ENCODE results near the gene ANKRD6.

The ANKRD6 gene

DNA sequence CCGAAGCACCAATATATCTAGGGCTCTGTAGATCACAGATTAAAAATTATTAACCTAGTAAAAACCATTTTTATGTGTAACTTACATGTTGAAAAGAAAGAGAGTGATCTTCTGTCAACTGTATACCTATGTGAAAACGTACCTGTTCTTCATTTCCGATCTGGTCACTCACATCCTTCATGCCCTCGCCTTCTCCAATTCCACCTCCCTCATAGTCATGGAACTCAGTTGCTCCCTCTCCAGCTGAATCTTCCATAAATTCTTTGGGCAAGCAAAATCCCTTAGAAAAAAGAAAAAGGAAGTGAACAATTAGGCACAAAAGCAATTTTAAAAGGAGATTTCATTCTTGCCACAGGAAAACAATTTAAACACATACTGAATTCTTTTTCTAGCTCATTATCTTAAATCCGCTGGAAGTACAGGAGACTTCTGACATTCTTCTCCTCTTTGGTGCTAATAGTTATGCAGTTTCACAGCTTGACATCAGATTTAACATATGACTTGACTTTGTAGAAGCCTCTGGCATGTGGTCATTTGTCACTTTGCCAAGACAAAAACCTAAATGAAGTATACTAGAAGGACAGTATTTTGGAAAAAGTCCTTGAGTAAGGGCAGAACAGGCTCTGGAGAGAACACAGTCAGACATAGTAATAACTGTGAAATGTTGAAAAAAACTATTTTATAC lies 235.1 kb downstream of the ANKRD6 start:
- no peak for DNase-seq

DNA sequence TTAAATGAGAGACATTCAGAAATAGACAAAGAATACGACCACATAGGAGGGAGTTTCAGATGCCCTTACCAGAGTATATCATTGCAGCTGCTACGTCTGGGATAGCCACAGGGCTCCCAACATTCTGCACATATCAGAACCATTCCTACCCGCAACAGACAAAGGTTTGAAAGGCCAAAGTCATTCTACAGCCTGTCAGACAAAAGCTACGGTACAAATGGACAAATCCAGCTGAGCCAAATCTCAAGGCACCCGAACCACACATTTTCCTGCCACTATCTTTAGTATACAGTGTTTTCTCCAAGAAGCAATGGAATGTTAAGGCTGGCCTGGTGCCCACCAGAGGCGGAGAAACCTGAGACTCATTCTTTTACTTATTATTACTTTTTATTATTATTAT lies 236.1 kb downstream of the ANKRD6 start:
- DNase-seq, result no peak

DNA sequence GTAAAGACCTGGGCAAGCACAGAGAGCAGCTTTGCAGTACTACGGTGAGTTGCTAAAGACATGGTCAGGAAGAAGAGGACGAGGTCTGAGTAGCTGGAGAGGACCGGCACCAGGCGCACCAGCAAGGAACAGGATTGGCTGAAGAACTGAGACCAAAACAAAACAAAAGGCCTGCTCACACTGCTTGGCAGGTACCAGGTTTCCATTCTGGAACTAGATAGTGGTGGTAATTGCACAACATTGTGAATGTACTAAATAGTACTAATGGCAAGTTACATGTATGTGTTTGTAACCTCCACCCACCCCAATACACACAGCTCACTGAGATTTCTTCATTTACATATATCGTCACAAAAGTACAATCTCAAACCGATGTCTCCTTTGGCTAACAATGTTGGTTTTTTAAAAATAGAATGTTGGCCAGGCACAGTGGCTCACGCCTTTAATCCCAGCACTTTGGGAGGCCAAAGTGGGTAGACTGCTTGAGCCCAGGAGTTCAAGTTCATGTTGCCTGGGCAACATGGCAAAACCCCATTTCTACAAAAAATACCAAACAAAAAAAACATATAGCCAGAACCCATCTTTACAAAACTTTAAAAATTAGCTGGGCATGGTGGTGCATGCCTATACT lies 238.1 kb downstream of the ANKRD6 start:
- DNase-seq, result no peak

DNA sequence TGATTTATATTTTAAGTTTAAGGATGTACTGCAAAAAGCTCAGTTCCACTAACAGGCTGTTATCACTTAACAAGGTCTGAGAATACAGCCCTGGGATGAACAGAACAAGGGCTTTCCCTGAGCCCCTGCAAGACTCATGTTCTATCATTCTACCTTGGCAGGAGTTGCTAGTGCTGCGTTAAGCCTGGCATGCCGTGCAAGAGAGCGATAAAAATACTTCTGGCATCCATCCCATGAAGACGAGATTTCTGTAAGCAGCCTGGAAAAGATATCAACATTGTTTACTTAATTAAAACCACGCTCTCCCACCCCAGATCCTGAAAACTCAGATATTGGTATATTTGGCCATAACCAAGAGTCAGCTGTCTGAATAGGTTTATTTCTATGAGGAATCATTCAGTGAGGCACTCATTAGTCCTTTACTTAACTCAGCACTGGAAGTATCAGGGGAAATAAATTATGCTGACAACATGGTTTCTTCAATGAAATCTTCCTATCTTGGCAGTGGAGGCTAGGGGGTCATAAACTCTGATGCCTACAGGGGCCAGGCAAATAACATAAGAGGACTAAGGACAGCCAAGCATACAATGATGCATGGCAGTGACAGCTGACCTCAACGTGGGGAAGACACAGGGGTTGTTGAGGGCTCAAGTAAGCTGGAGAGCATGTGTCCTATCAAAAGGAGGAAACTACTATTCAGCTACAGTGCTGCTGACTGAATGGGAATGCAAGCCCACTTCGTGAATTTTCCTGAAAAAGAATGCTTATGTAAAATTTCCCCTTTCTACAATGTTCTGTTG lies 243.2 kb downstream of the ANKRD6 start:
- no peak for DNase-seq

DNA sequence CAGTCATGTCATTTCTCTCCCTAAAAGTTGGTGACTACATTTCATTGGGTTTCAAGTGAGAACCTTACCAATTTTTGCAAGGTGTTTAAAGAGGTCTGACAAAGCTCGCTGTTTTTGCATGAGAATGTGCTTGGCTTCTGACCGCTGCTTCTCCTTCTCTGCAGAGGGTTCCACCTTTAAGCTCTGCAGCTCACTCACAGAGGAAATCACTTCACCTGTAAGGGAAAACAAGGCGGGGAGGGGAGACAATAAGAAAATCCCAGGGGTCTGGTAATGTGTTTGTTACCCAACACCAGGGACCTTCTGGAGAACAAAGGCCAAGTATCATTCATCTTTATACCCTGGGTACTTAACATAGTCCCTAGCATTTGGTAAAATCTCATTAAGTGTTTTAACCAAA lies 245.6 kb downstream of the ANKRD6 start:
- DNase-seq, result no peak

DNA sequence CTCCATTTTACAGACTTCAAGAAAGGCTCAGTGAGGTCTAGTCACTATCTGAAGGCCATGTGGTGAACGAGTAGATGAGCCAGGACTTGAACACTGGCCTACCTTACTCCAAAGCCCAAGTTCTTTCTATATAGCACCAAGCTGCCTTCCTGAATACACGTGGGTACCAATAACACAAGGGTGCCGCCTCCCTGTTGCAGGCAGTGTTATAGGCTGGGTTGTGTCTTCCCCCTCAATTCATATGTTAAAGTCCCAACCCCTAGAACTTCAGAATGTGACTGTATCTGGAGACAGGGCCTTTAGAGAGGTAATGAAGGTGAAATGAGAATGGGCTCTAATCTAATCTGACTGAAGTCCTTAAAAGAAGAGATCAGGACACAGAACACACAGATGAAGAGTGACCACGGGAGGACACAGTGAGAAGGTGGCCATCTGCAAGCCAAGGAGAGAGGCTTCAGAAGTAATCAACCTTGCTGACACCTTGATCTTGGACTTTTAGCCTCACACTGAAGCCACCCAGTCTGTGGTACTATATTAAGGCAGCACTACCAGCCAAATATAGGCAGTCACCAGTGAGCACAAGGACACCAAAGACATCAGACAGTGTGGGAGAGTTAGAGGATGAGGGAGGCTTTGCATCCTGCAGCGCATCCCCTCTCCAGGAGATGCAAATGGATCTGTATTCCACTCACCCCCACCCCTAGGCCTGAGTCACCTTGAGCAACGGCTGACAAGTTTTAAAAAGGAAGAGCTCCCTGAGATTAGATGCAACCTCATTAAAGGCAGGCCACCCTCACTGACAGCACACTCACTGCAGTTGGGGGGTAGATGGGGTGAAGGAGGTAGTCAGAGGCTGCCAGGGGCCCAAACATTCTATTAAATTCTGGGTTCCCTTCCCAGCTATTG lies 246.5 kb downstream of the ANKRD6 start:
- DNase-seq, result no peak

DNA sequence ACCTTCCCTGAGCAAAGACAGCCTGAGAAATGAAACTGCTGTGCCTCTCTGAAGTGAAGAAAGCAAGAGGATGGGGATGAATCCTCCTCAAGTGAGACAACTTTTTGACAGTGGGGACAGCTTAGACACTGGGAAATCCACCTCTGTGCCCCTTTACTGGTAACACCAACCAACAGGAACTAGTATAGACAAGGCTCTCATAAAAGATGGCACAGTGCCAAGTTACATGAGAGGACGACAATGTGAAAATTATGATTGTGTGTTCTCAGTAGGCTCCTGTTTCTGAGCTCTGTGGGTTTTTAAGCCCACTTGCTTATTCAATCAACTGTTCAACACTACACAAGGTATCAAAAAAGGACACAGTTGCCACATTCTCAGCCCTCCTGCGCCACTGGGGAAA lies 247.2 kb downstream of the ANKRD6 start:
- no peak for DNase-seq

DNA sequence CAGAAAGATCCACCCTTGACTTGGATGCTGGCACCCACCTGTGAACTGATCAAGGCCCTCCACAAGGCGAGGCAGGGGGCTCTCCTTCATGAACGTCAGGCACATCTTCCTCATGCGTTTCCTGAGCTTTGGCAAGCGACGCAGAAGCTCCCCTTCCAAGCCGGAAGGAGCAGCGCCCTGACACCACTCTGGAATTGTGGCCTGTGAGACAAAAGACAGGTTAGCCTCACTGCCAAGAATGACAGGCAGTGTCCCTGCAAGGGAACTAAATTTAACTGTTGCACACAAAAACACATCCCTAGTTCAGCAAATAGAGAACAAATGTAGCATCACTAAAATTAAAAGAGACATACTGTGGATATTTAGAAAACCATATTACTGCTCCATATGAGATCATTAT lies 247.6 kb downstream of the ANKRD6 start:
- no peak for DNase-seq

DNA sequence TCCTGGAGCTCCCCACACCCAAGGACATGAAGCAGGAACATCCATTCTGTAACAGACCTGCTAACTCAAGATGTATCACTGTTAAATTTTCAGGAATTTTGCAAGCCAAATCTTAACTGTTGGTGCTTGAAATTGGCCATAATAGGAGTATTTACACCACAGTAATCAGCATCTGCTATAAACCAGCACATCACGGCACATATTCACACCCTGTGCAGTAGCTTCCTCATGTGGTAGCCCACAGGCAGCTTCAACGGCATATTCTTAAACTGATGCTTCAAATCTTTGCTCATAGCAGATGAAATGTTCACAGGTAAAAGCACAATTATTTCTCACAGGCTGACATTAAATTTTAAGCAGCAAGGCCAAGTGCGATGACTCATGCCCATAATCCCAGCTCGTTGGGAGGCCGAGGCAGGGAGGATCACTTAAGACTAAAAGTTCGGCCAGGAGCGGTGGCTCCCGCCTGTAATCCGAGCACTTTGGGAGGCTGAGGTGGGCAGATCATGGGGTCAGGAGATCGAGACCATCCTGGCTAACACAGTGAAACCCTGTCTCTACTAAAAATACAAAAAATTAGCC lies 249.1 kb downstream of the ANKRD6 start:
- no peak for DNase-seq

DNA sequence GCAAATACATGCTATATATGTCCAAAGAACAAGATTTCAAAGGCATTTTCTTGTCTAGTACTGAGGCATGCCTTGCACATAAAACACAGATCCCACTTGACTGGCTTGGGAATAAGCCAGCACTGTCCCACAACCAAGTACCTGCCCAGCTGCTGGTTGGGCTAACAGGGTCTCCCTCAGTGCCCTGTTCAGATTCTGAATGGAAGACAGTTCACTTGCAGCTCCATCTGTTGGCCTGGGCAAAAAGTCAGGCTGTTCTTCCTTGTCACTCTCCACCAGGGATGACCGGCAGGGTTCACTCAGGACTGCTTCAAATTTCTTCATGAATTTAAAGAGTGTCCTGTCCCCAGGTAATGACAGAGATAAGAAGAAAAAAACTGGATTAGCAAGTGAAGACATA lies 250.0 kb downstream of the ANKRD6 start:
- DNase-seq, result no peak
